Heart left ventricle (tissue), 13 donors: Measurements from ENCODE around the gene PTTG1IP.
A peak's percentile ranks its signal among the peaks of the same experiment; 100 is the strongest.

Source experiments
- CTCF ChIP-seq, 12 donors: fragments of 200-600 bp; sonication (generic) in 4 of 12; IDR thresholded peaks; one replicate each; pipeline versions ENCODE4 v1.5.0 to v1.8.0; 2018 to 2022; ENCODE audit warnings: antibody characterized with exemption in 12 of 12, mild to moderate bottlenecking in 5 of 12
- POLR2A ChIP-seq, 2 donors: fragments of 450-650 bp; IDR thresholded peaks; one replicate each; pipeline ENCODE4 v1.6.1; 2017; ENCODE audit warnings: antibody characterized with exemption in 2 of 2, mild to moderate bottlenecking in 2 of 2, moderate library complexity in 2 of 2
- donor health status: ischemic (EF 13 %, LVEDD 7.1; RV severe dilation, severe dysfunction).
- donor health status: DM: no; HTN: yes; CAD: no.
- donor health status: DM: no; HTN: no; CAD: no.
- donor health status: ischemic (EF 25% LVEDD 6.9; RV normal size, moderate dysfunction).
- donor health status: ischemic (EF 25% LVEDD 5.7; RV mildly dilated, moderate dysfunction).
- donor health status: ischemic (EF 35%, LVEDD 5.7; RV mildly dilated, moderate dysfunction).
- donor health status: nonischemic (EF 11% LVEDD 7.7; RV severe dilation, severe dysfunction).
- donor health status: DM: yes; HTN: yes; CAD: no.
- donor health status: PGD.
- donor health status: ischemic (EF 29% LVEDD 5.4; RV normal size, mild dysfunction).
- donor health status: nonischemic (EF 23%, LVEDD 6.1; RV moderate dilation, normal function).

DNA sequence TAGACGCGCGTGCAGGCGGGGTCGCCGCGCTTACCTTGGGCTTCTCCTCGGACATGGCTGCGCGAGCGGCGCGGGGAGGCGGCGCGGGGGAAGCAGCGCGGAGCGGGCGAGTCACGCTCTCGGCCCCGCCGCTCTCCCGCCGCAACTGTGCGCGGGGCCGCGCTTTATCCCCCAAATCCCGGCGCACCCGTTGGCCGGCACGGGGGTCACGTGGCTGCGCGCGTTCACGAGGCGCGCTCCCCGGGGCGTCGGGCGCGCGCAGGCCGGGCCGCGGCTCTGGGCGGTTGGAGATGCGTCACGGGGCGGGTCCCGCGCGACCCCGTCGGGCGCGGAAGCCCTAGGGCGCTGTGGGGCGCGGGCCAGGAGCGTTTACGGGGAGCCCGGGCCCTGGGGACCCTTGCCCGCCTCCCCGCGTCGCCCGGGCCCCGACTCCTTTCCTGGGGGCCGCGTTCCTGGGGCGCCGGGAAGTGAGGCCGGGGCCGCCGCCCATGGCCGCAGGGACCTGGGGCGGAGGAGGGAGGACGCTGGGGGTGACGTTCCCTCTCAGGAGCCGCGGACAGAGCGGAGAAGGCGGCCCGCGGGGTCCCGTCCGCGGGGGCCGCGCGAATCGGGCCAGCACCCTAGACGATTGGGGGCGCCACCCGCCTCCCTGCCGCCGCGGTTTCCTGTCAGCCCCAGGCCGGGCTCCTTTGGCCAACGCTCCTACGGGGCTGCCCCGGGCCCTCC lies 55.4 kb downstream of the PTTG1IP start, which contains the start of gene SUMO3:
- TF ChIP-seq CTCF (IDR thresholded peaks at IDR 0.05) (peak in 3 of 12 donors; percentile 8 to 36 (median 17)), POLR2A (IDR thresholded peaks at IDR 0.05) (peak; percentile 87 to 97)
